Hematopoietic multipotent progenitor cell treated with erythropoietin and hydrocortisone succinate and interleukin-3 and kit ligand, for 15 days (in vitro differentiated cells): Measurements from ENCODE around the gene PNLIPRP1.

Experiments used
- DNase-seq: peaks from one replicate; pipeline ENCODE4 v3.0.0-alpha.2; 2015; ENCODE audit warnings: low spot score

PNLIPRP1 gene

DNA sequence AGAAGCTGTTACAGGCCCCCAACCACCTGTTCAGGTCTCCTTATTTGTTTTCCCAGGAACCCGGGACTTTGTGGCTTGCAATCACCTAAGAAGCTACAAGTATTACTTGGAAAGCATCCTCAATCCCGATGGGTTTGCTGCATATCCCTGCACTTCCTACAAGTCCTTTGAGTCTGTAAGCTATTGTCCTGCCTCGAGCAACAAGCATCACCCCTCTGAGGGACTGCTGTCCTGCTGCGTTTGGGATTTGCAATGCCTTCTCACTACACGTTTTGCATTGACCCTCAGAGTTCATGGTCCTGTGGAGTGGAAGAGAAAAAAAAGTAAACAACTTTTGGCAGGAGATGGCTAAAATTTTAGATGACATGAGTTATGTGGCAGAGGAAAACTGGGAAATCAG lies 9.2 kb downstream of the PNLIPRP1 start:
- DNase-seq = no peak

DNA sequence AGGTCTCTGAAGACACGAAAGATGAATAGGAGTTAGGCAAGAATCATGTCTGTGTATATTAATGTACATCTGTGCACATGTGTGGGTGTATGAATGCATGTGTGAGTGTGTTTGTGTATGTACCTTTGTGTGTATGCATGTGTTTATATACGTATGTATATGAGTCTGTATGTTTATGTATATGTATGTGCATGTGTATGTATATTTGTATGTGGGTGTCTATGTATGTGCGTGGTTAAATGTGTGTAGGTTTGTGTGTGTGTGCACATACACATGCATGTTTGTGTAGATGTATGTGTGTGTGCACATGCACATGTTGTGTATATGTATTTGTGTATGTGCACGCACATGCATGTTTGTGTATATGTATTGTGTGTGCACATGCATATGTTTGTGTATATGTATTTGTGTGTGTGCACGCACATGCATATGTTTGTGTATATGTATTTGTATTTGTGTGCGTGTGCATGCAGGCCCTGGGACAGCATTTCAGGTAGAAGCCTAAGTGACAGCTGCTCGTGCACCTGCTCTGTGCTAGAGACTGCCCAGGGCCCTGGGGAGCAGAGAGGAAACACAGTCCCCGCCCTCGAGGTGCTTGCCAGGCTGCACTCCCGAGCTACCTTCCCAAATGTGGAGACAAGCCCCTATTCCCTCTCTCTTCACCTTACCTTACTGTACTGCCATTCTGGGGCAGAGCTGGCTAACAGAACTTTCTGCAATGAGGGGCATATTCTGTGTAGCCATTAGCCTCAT lies 12.1 kb downstream of the PNLIPRP1 start:
- no peak for DNase-seq

DNA sequence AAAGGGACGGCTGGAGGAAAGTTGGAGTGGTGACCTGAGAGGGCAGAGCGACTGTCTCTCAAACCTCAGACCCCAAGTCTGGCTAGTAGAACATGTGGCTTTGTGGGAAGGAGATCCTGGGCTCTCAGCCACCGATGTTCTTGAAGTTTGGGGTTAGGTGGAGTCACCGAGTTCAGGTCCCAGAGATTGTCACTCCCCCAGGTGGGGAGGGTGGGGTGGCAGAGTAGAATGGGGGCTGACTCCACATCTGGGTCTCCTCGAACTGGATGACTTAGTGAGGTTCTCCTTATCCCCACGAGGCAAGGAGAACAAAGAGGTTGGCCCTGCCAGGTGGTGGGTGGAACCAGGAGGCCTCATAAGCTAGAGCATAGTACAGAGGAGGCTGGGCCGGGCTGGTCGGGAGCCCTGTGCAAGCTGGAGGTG lies 15.3 kb downstream of the PNLIPRP1 start:
- no peak for DNase-seq

GRCh38 chr10:116607336-116607735 lies 16.6 kb downstream of the PNLIPRP1 start:
- no peak for DNase-seq

DNA sequence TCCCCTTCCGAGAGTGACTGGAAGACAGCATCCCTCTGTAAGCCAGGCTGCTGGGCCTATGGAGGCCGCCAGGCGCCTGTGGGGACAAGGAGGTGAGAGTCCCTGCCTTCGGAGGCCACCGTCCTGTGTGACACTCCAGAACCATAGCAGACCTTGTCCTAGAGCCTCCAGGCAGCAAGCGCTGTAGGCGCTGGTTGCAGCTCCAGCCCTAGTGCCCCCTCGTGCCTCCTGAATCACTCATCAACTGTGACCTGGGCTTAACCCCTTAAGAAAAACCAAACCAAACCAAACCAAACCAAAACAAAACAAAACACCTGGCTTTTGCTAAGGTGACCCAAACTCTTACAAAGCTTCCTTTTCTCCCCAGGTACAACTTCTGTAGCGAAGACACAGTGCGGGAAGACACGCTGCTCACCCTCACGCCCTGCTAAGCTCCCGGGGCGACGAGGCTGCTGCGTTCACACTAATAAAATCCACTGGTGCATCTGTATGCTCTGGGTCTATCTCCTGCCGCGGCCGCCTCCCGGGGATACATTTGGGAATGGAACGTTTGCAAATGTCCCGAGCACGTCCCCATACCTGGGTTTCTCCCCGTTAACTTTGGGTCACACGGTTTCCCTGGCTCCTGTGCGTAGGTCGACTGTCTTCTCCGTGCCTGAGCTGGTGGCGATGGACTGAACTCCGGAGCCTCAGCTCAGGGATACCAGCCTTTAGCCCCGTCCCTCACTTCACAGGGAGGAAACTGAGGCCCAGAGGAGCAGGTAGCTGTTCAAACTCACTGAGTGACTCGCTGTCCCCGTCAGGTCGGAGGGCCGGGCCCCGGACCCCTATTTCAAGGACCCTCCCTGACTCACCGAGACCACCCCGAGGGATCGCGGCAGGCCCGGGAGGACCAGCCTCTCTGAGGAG lies 18.2 kb downstream of the PNLIPRP1 start:
- DNase-seq = no peak

DNA sequence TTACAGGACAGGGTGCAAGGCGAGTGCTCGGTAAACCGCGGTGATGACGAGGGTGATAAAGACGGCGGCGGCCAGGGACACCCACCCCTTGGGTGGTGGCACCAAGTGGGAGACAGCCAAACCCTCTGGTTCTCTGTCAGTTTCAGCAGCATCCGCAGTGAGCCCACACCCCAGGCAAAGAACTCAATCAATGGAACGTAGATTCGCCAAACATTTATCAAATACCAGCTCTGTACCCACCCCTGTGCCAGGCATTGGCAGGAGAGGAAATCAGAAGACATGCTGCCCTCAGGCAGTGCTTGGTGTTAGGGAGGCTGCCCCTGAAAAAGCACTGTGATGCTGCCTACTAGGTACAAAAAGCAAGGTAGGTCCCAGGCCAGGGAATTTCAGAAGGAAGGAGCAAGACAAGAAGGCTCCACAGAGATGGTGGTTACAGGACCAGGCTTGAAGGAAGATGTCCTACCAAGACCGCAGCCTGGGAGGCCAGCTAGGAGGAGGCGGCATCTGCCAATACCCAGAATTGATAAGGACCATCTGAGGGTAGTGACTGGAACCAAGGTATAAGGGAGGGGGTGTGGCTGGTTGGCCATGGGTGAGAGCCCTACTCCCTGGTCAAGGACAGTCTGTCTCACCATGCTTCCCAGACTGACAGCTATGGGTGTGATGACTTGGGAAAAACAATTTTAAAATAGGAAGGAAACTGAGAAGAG lies 19.8 kb downstream of the PNLIPRP1 start:
- DNase-seq = no peak

GRCh38 chr10:116611153-116611545 lies 20.4 kb downstream of the PNLIPRP1 start:
- DNase-seq = no peak

DNA sequence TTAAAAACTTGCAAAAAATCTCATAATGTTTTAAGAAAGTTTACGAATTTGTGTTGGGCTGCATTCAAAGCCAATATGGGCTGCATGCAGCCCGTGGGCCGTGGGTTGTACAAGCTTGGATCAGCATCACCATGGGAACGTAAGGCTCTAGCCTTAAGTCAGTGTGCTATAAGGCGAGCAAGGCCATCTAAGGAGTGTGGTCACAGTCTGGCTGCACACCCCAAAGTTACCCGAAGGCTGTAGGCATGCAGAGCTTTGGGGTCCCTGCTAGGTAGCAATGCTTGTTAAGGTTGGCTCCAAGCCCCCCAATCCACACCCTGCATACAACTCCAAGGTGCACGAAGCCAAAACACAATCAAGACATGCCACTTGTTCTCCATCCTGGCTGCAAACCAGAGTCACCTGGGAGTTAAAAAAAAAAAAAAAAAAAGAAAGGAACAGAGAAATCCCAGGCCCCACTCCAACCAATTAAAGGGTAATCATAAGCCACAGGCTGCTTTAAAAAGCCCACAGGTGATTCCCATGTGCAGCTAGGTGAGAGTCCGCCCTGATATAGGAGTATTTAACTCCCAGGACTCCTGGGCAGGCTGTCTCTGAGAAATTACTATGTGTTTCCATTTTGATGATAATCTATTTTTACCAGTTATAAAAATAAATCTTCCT lies 21.5 kb downstream of the PNLIPRP1 start:
- DNase-seq = no peak

DNA sequence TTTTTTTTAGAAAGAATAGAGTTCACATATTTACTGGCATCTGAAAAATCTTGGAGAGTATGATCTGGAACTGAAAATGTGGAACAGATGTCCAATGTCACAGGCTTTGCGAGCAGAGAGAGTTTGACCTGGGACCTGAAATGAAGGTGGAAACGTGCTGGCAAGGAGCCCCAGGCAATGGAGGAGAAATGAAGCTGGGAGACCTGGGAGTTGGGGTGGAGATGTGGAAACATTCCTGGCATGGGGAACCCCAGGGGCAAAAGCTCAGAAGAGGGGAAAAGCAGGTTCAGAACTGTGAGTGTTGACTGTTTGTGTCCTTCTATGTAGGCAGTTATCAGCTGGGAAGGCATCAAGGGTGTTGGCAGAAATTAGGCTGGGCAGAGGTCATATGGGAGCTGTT lies 22.7 kb downstream of the PNLIPRP1 start:
- DNase-seq = no peak

DNA sequence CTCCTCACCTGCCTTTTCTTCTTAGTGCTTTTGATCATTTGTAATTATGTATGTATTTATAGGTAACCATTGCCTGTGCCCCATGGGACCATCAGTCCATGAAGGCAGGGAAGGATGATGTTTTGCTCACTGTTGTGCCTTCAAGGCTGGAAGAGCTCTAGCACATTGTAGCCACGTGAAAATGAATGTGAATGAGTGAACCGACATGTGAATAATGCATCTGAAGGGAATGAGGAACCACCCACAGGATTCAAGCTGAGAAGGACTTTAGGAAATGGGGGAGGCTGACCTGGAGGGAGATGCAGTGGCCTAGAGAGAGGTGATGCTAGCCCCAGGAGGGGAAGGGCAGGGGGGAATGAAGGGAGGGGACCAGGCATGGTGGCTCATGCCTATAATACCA lies 24.0 kb downstream of the PNLIPRP1 start:
- DNase-seq = no peak

DNA sequence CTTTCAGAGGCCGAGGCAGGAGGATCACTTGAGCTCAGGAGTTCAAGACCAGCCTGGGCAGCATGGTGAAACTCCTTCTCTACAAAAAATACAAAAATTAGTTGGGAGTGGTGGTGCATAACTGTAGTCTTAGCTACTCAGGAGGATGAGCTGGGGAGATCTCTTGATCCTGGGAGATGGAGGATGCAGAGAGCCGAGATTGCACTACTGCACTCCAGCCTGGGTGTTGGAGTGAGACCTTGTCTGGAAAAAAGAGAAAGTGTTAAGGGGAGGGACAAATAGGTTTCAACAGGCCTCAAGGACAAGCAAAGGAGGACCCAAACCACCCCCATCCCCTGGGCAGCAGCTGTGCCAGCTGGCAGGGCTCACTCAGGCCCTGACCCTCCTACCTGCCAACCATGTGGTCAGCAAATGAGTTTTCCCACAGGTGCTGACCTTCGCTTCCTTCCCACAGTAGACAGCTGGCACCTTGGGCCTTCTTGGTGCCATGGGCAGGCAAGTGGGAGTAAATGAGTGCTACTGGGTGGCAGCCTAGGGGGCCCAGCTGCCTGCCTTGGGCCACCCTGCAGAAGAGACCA lies 24.5 kb downstream of the PNLIPRP1 start:
- DNase-seq = no peak

DNA sequence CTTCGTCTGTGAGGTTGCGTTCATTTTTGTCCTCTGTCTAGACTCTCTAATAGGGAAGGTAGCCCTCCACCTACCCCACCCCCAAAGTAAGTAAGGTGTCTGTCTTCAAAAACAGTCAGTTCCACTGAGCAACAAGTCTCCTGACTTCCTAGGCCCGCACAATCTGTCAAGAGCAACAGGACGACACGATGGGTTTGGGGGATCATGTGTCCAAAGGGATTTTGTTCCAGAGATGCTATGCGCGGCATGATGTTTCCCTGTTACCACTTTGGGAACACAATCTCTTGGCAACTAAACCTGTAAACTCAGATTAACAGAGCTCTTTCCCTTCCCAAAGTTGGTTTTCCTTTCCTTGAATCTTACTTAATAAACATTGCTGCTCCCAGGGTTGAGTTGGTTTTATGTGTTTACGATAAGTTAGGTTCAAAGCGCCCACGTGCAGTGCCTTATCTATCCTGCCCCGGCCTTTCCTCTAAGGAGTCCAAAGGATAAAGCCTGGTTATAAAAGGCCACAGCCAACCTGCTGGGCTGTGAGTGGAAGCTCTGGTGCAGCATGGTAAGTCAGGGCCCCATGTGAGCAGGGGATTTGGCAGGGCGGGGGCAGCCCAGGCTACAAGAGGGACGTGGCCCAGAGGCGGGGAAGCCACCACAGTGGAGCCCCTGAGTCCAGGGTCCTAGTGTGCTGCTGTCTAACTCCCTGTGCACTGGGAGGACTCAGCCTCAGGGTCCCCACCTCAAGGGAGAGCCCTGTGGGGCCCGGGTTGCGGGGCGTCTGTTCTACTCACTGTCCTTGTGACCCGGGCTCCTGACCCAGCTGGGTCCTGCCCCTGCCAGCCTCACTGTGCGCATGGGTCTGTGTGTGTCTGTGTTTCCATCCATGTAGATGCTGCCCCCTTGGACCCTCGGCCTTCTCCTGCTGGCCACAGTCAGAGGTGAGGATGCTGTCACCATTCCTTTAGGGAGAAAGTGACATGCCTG lies 30.0 kb downstream of the PNLIPRP1 start, which contains the start of gene PNLIPRP2:
TSS of gene PNLIPRP2 (plus strand) at position 531 of the 978 bp plus-strand sequence.
- no peak for DNase-seq

DNA sequence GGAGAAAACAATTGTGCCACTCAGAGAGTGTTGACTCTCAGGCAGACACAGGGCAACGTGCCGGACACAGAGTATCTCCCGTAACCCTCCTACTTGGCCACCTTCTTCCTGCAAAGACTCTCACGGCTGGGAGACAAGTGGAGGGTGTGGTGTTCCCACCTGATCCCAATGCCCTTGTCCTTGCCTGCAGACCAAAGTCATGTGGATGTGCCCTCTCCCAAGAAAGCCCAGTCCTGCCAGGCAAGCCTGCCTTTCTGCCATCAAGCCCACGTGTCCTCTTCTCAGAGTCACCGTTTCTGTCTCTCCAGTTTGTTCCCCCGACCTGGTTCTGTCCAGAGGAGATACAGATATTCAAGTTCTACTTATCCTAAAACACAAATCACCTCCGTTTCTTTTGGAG lies 30.7 kb downstream of the PNLIPRP1 start:
- DNase-seq = no peak

GRCh38 chr10:116621934-116622655 lies 31.3 kb downstream of the PNLIPRP1 start:
- DNase-seq = no peak

DNA sequence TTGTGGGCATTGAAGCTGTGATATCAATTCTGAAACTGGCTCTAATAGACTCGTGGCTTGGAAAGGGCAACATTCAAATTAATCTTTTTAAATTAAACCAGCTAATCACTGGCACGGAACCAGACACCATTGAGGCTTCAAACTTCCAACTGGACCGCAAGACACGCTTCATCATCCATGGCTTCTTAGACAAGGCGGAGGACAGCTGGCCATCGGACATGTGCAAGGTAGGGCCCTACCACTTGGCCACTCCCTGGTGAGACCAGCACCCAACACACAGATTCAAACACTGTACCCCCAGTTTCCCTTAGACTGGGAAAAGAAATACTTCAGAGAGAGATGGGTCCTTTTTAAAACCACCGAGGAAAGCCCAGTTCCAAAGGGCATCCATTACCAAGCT lies 35.1 kb downstream of the PNLIPRP1 start:
- no peak for DNase-seq

DNA sequence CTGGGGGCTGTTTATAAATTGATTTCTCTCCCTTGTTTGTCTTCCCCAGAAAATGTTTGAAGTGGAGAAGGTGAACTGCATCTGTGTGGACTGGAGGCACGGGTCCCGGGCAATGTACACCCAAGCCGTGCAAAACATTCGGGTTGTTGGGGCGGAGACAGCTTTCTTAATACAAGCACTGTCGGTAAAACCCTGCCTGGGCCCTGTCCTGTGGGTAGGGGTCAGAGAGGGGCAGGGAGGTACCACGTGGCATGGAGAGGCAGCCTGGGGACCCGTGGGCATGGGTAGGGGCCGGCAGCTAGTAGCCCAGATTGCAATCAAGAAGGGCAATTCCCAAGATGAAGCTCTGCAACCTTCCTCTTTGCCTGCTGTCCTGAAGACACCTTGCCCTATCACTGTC lies 36.1 kb downstream of the PNLIPRP1 start:
- no peak for DNase-seq

- DNase-seq = no peak
These were observed 36.7 kb downstream of the PNLIPRP1 start for GRCh38 chr10:116627386-116627933.

GRCh38 chr10:116629340-116629739 lies 38.6 kb downstream of the PNLIPRP1 start:
- DNase-seq = no peak

DNA sequence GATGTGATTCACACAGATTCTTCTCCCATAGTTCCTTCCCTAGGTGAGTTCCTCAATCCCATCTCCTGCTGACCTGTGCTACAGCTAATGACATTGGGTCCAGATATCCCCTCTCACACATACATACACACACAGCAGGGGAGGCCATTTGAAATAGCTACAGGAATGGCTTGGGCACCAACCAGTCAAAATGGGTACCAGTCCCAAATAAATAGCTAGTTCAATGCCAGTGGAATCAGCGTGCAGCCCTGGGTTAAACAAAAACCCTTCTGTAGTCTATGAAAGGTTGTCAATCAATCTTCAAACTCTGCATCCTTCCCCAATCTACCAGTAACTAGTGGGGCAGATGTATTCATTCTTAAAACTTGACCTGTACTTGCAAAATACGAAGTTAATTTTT lies 39.3 kb downstream of the PNLIPRP1 start:
- DNase-seq = no peak
